OCI-LY7 (cell line): ENCODE measurements around the gene PXMP4.

Experiments
- CTCF ChIP-seq: fragments of 200-600 bp; sonication (generic); conservative IDR thresholded peaks from 2 replicates; pipeline ENCODE4 v1.5.1; 2014; ENCODE audit warnings: mild to moderate bottlenecking, antibody characterized with exemption, low read length, moderate library complexity, mixed read lengths
- EZH2phosphoT487 ChIP-seq: fragments of 200-600 bp; sonication (generic); IDR thresholded peaks from 2 replicates; pipeline ENCODE4 v1.6.1; 2018; ENCODE audit warnings: low read depth, borderline replicate concordance, mild to moderate bottlenecking, mixed run types, antibody characterized with exemption, low read length, moderate library complexity, mixed read lengths

GRCh38 chr20:33681728-33682353 is 38.3 kb downstream of the PXMP4 start:
- no peak for TF ChIP-seq CTCF
- no peak for TF ChIP-seq EZH2phosphoT487
